Esophagus muscularis mucosa (tissue), 4 donors: ENCODE results near the gene WDFY3. TPM values are rescaled to one million over a fixed set of nuclear protein-coding genes. Genes with fewer than 3 reads are reported as not detected.

Experiments
- DNase-seq: peaks from one replicate; pipeline ENCODE4 v3.0.0-alpha.2; 2017; ENCODE audit errors: extremely low spot score
- H3K27ac ChIP-seq, 4 donors: fragments of 200-600 bp; sonication (generic); replicated peaks in 1 of 4; 1 replicate in 3 of 4; 2 replicates in 1 of 4; pipeline ENCODE4 v1.5.1; 2016 to 2019; ENCODE audit warnings: mild to moderate bottlenecking in 1 of 4
- H3K27me3 ChIP-seq, 4 donors: fragments of 200-600 bp; sonication (generic); one replicate each; pipeline versions ENCODE4 v1.5.1 to v1.6.0; 2016 to 2019
- H3K36me3 ChIP-seq, 4 donors: fragments of 200-600 bp; sonication (generic); one replicate each; pipeline ENCODE4 v1.5.1; 2016 to 2019
- H3K4me1 ChIP-seq, 4 donors: fragments of 200-600 bp; sonication (generic); one replicate each; pipeline ENCODE4 v1.5.1; 2016 to 2019
- H3K4me3 ChIP-seq, 4 donors: fragments of 200-600 bp; sonication (generic); 1 replicate in 2 of 4; 2 replicates in 2 of 4; pipeline ENCODE4 v1.5.1; 2016 to 2019; ENCODE audit warnings: mild to moderate bottlenecking in 4 of 4, moderate library complexity in 1 of 4
- H3K9me3 ChIP-seq, 4 donors: fragments of 200-600 bp; sonication (generic); 1 replicate in 3 of 4; 2 replicates in 1 of 4; pipeline ENCODE4 v1.5.1; 2016 to 2019
- CTCF ChIP-seq, 3 experiments: fragments of 200-600 bp in 2 of 3; fragments of 450-650 bp in 1 of 3; sonication (generic) in 2 of 3; IDR thresholded peaks; one replicate each; pipeline ENCODE4 v1.5.1; 2017 to 2019; ENCODE audit warnings: antibody characterized with exemption in 3 of 3, mild to moderate bottlenecking in 2 of 3, moderate library complexity in 1 of 3
- EP300 ChIP-seq: sonication (generic); formaldehyde crosslinking; IDR thresholded peaks from one replicate; pipeline ENCODE4 v1.6.1; 2017; ENCODE audit warnings: antibody characterized with exemption
- POLR2A ChIP-seq: fragments of 450-650 bp; IDR thresholded peaks from one replicate; pipeline ENCODE4 v1.6.1; 2017; ENCODE audit warnings: antibody characterized with exemption, moderate library complexity, mild to moderate bottlenecking, low read depth
- POLR2AphosphoS5 ChIP-seq, 2 donors: sonication (generic); formaldehyde crosslinking; IDR thresholded peaks; one replicate each; pipeline ENCODE4 v1.6.1; 2017; ENCODE audit warnings: antibody characterized with exemption in 2 of 2
- WGBS: methylation state at CpG from one replicate; pipeline ENCODE4 v1.1.5; 2018; 5-methylcytosine and 5-hydroxymethylcytosine counted together
- intact Hi-C: fragments of 100-400 bp; cut with DNase I; formaldehyde crosslinking; loops from one replicate; pipeline ENCODE4 v1.15.1; 2023
- total RNA-seq, 4 donors: library from RNA; depleted of rRNA; stranded (reverse); fragments of >200 nt; gene quantifications; one replicate each; pipeline versions ENCODE4 v1.1.0 to v1.2.1, GENCODE V29; 2016

WDFY3 gene
- total RNA-seq, 4 donors from 2014 or later = 73.1 to 103 (median 100.0) TPM

DNA sequence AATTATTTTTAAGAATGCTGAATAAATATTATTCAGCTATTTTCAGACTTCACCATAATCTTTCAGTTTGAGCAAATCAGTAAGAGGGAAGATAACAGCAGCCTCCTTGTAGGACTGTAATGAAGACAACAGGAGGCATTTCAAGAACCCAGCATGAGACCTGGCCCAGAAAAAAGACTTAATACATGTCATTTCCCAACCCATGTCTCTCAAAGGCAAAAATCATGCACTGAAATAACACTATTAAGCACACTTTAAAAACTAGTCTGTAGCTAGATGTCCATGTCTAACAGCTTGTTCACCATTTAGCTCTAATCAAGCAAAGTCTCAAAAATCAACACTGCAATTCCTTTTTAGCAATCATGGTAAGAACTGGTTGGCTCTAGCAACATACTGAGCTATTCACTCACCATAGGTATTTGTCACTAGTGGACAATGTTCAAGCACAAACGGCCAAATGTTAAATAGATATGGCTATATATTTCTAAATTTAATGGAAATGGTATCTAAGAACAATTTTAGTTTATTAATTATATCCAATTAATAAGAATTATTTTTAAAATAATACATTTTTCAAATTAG lies 109.9 kb downstream of the WDFY3 start:
- 74% methylated on average over 1 of the region's 1 CpG for WGBS
- peaks cover 0 to 26% (median 20%) of the 10 kb centered on the region in 4 donors for H3K36me3 ChIP-seq
- no peak overlapping the region for H3K27ac ChIP-seq
- intact Hi-C loops = no loop called here
- DNase-seq = no peak
- H3K9me3 ChIP-seq = no peaks in the 10 kb centered on the region
- no peaks in the 10 kb centered on the region for H3K27me3 ChIP-seq
- TF ChIP-seq EP300 = no peak
- no peak for TF ChIP-seq CTCF (IDR thresholded peaks at IDR 0.05)
- no peak for TF ChIP-seq POLR2AphosphoS5 (IDR thresholded peaks at IDR 0.05)
- H3K4me1 ChIP-seq = peaks cover 0 to 31% (median 21%) of the 10 kb centered on the region in 4 donors
- no peak overlapping the region for H3K4me3 ChIP-seq

GRCh38 chr4:84855774-84856173 lies 110.7 kb downstream of the WDFY3 start:
- Histone ChIP-seq H3K36me3 (peaks cover 0 to 26% (median 20%) of the 10 kb centered on the region in 4 donors), H3K4me3 (no peak overlapping the region), H3K27me3 (no peaks in the 10 kb centered on the region), H3K9me3 (no peaks in the 10 kb centered on the region), H3K27ac (no peak overlapping the region), H3K4me1 (peaks cover 0 to 31% (median 21%) of the 10 kb centered on the region in 4 donors)
- intact Hi-C loops = no loop called here
- TF ChIP-seq EP300 (no peak), CTCF (IDR thresholded peaks at IDR 0.05) (no peak), POLR2A (no peak), POLR2AphosphoS5 (IDR thresholded peaks at IDR 0.05) (no peak)
- DNase-seq = no peak
- WGBS = 64% methylated on average over 2 of the region's 2 CpGs

GRCh38 chr4:84852081-84852480 lies 114.4 kb downstream of the WDFY3 start:
- DNase-seq = no peak
- H3K27ac ChIP-seq = no peak overlapping the region
- no peaks in the 10 kb centered on the region for H3K27me3 ChIP-seq
- intact Hi-C loops = no loop called here
- 48% methylated on average over 1 of the region's 1 CpG for WGBS
- no peaks in the 10 kb centered on the region for H3K9me3 ChIP-seq
- TF ChIP-seq POLR2A = no peak
- TF ChIP-seq CTCF (IDR thresholded peaks at IDR 0.05) = no peak
- no peak for TF ChIP-seq EP300
- TF ChIP-seq POLR2AphosphoS5 (IDR thresholded peaks at IDR 0.05) = no peak
- no peak overlapping the region for H3K4me3 ChIP-seq
- H3K36me3 ChIP-seq = peaks cover 3 to 21% (median 10%) of the 10 kb centered on the region in 4 donors
- H3K4me1 ChIP-seq = peaks cover 5 to 26% (median 18%) of the 10 kb centered on the region in 4 donors

DNA sequence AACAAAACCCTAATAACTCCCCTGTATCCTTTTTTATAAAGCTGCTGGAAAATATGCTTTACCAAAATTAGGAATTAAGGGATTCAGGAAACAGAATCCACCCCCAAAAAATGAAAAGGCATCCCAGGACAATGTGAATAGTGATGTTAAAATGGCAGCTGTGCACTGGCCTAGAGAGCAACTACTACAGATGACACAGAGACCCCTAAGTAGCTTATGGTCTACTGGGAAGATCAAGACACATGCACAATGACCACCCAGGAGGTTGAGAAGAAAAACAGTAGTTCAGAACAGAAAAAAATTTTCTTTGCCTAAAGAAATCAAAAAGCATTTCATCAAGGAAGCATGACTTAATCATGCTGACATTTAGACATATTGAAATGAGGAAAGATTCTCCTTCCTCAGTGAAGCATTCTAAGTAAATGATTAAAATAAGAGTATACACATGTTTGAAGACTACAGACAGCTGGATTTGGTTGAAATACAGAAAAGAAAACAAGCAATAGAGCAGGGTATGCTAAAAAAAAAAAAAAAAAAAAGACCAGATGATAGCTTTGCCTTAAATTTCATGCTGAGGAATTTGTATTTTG lies 117.3 kb downstream of the WDFY3 start:
- no peak for DNase-seq
- Histone ChIP-seq H3K27ac (no peak overlapping the region), H3K4me1 (peaks cover 0 to 5% (median 4%) of the 10 kb centered on the region in 4 donors), H3K36me3 (peaks cover 3 to 25% (median 11%) of the 10 kb centered on the region in 4 donors), H3K27me3 (no peaks in the 10 kb centered on the region), H3K9me3 (no peaks in the 10 kb centered on the region), H3K4me3 (no peak overlapping the region)
- intact Hi-C loops = no loop called here
- TF ChIP-seq EP300 (no peak), POLR2AphosphoS5 (IDR thresholded peaks at IDR 0.05) (no peak), POLR2A (no peak), CTCF (IDR thresholded peaks at IDR 0.05) (no peak)
